HTERT RPE-1 (cell line): ENCODE data around the gene IL19.

Source experiments
- in situ Hi-C: fragments of 300-500 bp; cut with MboI; formaldehyde crosslinking; loops from 4 replicates; pipeline ENCODE4 v1.14.3; 2020; ENCODE audit warnings: low sequenced_read_pairs

Gene IL19

GRCh38 chr1:206828765-206829164 is 58.2 kb downstream of the IL19 start:
- in situ Hi-C loops, result no loop called here

- in situ Hi-C loops, result no loop called here
These were observed 58.7 kb downstream of the IL19 start for GRCh38 chr1:206829282-206829681.

GRCh38 chr1:206829875-206830274 is 59.3 kb downstream of the IL19 start:
- in situ Hi-C loops, result no loop called here

- in situ Hi-C loops, result no loop called here
These were observed 61.1 kb downstream of the IL19 start for GRCh38 chr1:206831650-206832049.

- in situ Hi-C loops, result no loop called here
These were observed 61.8 kb downstream of the IL19 start for GRCh38 chr1:206832352-206832880.

GRCh38 chr1:206833106-206833680 is 62.6 kb downstream of the IL19 start:
- in situ Hi-C loops, result no loop called here

- in situ Hi-C loops, result no loop called here
These were observed 63.2 kb downstream of the IL19 start for GRCh38 chr1:206833801-206834200.

GRCh38 chr1:206834217-206834616 is 63.6 kb downstream of the IL19 start:
- in situ Hi-C loops, result no loop called here

GRCh38 chr1:206834711-206835110 is 64.1 kb downstream of the IL19 start:
- in situ Hi-C loops, result no loop called here

GRCh38 chr1:206835186-206835585 is 64.6 kb downstream of the IL19 start:
- in situ Hi-C loops, result no loop called here

- in situ Hi-C loops, result no loop called here
These were observed 65.5 kb downstream of the IL19 start for GRCh38 chr1:206836111-206836510.

GRCh38 chr1:206839006-206839560 is 68.5 kb downstream of the IL19 start:
- in situ Hi-C loops, result no loop called here

- in situ Hi-C loops, result no loop called here
These were observed 69.3 kb downstream of the IL19 start for GRCh38 chr1:206839857-206840256.

- in situ Hi-C loops, result no loop called here
These were observed 71.2 kb downstream of the IL19 start for GRCh38 chr1:206841609-206842323.

GRCh38 chr1:206842854-206843253 is 72.3 kb downstream of the IL19 start:
- in situ Hi-C loops, result no loop called here

- in situ Hi-C loops, result no loop called here
These were observed 73.1 kb downstream of the IL19 start for GRCh38 chr1:206843626-206844025.

GRCh38 chr1:206846487-206846886 is 75.9 kb downstream of the IL19 start:
- in situ Hi-C loops, result no loop called here

- in situ Hi-C loops, result no loop called here
These were observed 76.8 kb downstream of the IL19 start for GRCh38 chr1:206847337-206847834.

GRCh38 chr1:206847946-206848345 is 77.4 kb downstream of the IL19 start:
- in situ Hi-C loops, result no loop called here

GRCh38 chr1:206850401-206850800 is 79.8 kb downstream of the IL19 start:
- in situ Hi-C loops, result no loop called here

- in situ Hi-C loops, result no loop called here
These were observed 80.9 kb downstream of the IL19 start for GRCh38 chr1:206851341-206852010.
